Midbrain (tissue), 1 donor: ENCODE results near the gene MYO1F.
A peak's percentile ranks its signal among the peaks of the same experiment; 100 is the strongest.
"Not testable (repeated sequence)": the region's sequence is repeated elsewhere in the genome, so short reads cannot be mapped to it uniquely, and the experiment has no call there.

Source experiments
- DNase-seq: peaks from one replicate; lab custom pipeline; 2025; lab: John Stamatoyannopoulos, UW

MYO1F gene

DNA sequence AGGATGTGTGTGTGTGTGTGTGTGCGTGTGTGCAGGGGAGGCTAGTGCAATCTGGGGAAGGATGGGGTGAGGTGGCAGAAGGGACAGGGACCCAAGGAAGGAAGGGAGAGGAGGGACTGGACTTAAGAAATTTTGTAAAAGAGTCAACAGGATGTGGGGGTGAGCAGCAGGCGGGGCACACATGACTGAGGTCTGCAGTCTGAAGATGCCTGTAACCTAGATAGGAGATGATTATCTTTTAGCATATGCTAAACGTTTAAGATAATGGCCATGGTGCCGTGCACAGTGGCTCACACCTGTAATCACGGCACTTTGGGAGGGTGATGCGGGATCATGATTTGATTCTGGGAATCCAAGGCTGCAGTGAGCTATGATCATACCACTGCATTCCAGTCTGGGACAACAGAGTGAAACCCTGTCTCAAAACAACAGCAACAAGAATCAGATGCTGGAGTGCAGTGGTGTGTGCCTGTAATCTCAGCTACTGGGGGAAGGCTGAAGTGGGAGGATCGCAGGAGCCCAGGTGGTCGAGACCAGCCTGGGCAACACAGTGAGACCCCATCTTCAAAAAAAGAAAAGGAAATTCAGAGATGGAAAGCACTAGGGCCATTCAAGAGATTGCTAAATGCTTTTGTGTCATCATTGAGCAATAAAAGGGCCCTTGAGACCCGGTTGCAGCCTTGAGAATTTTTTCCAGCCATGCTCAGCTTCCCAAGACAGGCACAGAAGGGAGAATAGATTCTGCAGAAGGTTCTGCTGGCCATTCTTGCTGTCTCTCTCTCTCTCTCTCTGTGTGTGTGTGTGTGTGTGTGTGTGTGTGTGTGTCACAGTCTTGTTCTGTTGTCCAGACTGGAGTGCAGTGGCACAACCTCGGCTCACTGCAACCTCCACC is 59.4 kb downstream of the MYO1F start:
- no peak for DNase-seq

DNA sequence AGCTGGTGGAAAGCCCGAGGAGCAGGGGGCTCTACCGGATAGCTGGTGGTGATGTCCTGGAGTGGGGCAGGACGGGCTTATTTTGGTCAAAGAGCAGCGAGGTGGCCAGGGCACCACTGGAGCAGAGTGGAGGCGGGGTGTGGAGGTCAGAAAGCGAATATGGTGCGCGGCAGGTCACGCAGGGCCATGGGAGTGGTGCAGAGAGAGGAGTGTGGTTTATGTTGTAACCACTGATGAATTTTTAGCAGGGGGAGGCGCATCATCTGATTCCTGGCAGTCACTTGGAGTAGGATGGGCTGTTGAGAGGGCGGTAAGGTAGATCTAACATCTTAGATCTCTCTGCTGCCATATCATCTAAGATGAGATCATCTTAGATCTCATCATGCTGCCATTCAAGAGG is 61.9 kb downstream of the MYO1F start:
- no peak for DNase-seq

DNA sequence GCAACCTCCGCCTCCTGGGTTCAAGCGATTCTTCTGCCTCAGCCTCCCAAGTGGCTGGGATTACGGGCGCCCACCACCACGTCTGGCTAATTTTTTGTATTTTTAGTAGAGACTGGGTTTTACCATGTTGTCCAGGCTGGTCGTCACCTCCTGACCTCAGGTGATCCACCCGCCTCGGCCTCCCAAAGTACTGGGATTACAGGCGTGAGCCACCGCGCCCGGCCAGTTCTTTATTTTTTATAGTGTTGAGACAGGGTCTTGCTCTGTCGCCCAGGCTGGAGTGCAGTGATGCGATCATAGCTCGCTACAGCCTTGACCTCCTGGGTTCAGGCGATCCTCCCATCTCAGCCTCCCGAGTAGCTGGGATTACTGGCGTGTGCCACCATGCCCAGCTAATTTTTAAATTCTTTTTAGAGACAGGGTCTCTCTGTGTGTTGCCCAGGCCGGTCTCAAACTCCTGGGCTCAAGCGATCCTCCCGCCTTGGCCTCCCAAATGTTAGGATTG is 62.7 kb downstream of the MYO1F start:
- not testable (repeated sequence) for DNase-seq

DNA sequence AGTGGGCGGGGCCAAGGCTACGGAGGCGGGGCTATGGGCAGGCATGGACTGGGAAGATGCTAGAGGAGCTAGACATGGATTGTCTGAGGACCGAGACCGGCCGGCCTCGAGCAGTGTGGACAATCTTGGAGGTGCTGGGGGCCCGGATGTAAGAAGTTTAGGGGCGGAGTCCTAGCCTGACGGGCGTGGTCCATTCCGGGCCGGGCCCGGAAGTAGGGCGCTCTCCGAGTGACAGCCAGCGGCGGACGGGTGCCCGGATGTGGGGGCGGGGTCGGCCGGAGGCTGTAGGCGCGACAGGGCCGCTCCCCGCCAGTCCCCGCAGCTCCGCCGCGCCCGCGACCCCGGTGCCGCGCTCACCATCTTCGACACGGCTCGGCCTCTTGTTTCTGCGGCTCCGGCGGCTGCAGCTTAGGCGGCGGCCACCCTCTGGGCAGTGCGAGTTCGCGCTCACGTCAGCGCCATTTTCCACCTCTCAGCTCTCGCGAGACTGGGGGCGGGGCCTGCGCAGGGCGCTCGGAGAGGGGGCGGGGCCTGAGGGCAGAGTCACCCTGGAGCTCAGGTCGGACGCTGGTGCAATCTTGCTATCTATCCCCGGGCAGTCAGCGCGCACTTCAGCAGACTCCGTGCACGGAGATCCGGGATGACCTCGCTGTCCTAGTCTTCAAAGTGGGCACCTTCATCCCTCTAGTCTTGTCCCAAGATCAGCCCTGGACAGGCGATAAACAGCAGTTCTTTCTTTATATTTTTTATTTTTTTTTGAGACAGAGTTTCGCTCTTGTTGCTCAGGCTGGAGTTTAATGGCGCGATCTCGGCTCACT is 63.3 kb downstream of the MYO1F start, which contains the start of gene ZNF414:
ZNF414 (minus strand) TSS at position 481 of the 818 bp plus-strand sequence; CDS start at position 360, 121 bp downstream.
- DNase-seq, result peak; percentile 92

- DNase-seq, result no peak
Observed at GRCh38 chr19:8513036-8513686, 64.1 kb downstream of the MYO1F start.

DNA sequence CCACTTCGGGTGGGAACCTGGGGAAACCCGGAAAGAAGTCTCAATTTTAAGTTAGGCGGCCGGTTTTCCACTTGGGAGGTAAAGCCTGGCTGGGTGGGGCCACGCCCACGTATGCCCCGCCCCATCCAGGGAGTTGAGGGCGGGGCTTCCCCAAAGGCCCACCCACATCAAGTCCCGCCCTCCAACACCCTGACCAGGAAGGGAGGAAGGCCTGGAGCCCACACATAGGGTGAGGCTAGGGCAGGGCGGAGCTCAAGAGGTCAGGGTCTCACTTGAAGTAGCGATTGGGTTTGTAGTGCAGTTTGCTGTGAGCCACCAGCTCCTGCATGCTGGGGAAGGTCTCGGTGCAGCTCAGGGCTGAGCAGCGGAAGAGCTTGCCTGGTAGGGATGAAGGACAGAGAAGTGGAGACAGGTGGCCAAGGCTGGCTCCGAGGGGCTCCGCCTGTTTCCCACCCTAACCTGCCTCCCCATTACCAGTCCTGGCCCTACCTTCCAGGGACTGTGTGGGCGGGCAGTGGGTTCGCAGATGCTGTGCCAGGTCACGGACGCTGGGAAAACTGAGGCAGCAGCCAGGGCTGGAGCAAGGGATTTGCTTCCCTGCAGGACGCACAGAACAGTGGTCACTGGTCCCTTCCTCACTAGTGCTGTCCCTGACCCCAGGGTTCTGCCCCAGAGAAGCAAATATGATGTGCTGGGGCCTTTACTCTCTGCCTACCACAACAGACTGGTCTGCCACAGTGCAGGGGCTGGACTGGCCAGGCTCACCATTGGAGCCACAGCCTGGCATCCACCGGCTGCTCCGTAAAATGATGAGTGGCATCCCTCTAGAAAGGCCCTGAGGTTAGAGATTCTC is 64.9 kb downstream of the MYO1F start:
- no peak for DNase-seq

- no peak for DNase-seq
Observed at GRCh38 chr19:8511573-8512101, 65.6 kb downstream of the MYO1F start.

DNA sequence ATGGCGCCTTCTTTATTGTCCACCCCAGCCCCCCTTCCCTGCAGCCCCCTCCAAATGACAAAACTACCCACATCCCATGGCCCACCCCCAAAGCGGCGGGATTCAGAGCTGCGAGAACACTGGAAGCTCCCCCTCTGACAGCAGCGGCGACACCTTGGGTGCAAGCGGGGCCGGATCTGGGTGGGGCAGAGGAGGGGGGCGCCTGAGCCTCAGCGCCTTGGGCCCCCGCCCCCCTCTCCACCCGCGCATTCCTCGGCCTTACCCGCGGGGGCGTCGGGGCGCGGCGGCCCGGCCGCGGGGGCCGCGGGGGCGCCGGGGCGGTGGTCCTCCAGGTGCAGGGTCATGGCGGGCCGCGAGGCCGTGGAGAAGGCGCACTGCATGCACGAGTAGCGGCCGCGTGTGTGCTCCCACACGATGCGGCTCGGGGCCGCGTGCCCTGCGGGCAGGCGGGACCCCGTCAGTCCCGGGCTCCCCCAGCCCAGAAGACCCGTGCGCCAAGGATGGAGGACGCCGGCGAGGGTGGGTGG is 66.6 kb downstream of the MYO1F start:
- DNase-seq, result no peak

GRCh38 chr19:8506402-8506957 is 70.8 kb downstream of the MYO1F start:
- DNase-seq, result no peak

GRCh38 chr19:8505680-8506401 is 71.4 kb downstream of the MYO1F start:
- peak; percentile 84 for DNase-seq

DNA sequence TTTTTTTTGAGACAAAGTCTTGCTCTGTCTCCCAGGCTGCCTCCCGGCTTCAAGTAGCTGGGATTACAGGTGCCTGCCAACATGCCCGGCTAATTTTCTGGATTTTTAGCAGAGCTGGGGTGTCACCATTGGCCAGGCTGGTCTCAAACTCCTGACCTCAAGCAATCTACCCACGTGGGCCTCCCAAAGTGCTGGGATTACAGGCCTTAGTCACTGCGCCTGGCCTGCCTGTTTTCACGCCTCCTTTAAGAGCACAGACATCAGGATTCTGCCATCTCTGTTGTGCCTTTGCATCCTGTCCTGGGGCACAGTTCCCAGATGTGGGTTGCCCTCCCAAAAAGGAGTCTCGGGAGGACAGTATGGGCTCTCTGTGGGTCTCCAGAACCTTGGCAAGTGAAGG is 72.3 kb downstream of the MYO1F start:
- DNase-seq, result no peak

DNA sequence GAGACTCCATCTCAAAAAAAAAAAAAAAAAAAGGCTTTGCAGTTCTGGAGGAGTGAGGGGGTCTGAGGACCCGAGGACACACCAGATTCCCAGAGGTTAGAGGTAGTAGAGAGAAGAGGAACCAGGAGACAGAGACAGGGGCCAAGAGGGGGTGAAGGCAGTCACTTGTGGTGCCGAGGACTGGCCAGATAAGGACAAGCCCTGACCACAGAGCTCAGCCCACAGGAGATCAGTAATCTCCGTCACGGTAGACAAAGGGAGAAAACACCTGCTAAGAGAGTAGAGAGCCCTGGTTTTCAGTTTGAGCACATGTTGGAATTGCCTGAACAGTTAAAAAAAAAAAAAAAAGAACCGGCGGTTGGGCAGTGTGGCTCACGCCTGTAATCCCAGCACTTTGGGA is 73.1 kb downstream of the MYO1F start:
- no peak for DNase-seq

- DNase-seq, result no peak
Observed at GRCh38 chr19:8503510-8503909, 73.7 kb downstream of the MYO1F start.

GRCh38 chr19:8501981-8502380 is 75.3 kb downstream of the MYO1F start:
- DNase-seq, result no peak

DNA sequence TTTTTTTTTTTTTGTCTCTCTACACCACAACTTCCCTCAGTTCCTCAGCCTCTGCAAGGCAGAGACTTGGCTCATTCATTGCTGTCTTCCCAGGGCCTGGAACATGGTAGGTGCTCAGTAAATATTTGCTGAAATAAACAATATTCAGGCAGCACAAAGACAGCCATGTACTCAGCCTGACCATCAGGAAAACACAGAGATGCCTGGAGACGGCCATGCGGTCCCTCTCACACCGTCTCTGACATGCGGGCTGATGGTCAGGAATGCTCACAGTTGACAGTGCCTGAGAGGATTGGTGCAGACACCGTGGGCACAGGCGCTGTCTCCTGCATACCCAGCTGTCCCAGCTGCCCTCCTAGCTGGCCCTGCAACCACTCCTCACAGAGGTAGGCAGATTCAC is 75.7 kb downstream of the MYO1F start:
- no peak for DNase-seq

DNA sequence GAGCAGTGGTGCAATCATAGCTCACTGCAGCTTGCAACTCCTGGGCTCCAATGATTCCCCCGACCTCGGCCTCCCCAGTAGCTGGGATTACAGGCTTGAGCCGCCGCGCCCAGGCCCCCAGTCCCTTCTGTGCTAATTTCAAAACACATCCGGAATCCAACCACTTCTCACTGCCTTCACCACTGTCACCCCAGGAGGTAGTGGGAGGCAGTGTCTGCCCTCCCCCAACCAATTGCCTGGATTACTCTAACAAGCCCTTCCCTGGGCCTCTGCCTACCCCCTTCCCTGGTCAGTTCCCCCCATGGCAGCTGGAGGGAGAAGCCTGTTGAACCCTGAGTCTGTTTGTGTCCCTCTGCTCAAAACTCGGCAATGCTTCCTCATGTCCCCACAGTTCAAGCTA is 77.1 kb downstream of the MYO1F start:
- no peak for DNase-seq

- DNase-seq, result no peak
Observed at GRCh38 chr19:8499048-8499833, 78.0 kb downstream of the MYO1F start.

GRCh38 chr19:8498295-8498694 is 78.9 kb downstream of the MYO1F start:
- no peak for DNase-seq

DNA sequence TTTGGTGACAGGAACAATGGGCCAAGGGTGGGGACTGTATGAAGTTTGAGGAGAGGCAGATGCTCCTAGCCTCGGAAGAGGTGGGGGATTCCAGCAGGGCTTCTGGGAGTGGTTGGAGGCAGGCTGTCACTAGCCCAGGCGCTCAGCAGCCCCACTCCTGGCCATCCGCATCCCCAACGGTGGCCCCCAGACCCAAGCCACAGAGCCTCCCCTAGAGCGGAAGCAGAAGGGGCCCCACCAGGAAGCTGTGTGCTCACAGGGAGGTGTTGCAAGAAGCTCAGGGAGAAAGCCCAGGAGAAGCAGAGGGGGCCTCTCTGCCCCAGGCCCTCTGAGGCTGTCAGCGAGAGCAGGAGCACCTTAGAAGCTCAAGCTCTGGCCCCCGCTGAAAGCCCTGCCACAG is 83.1 kb downstream of the MYO1F start:
- DNase-seq, result no peak
